OCI-LY7 (cell line): ENCODE results near the gene SGK1. TPM values are rescaled to one million over a fixed set of nuclear protein-coding genes. Genes with fewer than 3 reads are reported as not detected.

Experiments used
- BruUV-seq: library from RNA; stranded (reverse); fragments of 400-500 nt; replicated peaks from 2 replicates; lab custom pipeline; 2021; lab: Mats Ljungman, UMichigan
- CTCF ChIA-PET: fragments of 300-600 bp; sonication (Branson Sonifier 250); formaldehyde crosslinking; loops from one replicate; lab custom pipeline; 2022; ENCODE audit warnings: antibody characterized with exemption; ENCODE audit not compliant: unreplicated experiment; lab: Charles Lee
- POLR2A ChIA-PET: fragments of 300-600 bp; sonication (Branson Sonifier 250); formaldehyde crosslinking; loops from one replicate; lab custom pipeline; 2022; ENCODE audit warnings: antibody characterized with exemption; lab: Charles Lee
- DNase-seq: peaks from one replicate; pipeline ENCODE4 v3.0.0-alpha.2; 2015; ENCODE audit warnings: low spot score
- H2AFZ ChIP-seq: fragments of 200-600 bp; sonication (generic), shearing (Covaris generic); 2 replicates; pipeline ENCODE4 v1.6.1; 2014; ENCODE audit warnings: mild to moderate bottlenecking, antibody characterized with exemption, low read length, moderate library complexity
- H3K27ac ChIP-seq: fragments of 200-600 bp; sonication (generic); 2 replicates; pipeline ENCODE4 v1.5.1; 2014; ENCODE audit warnings: mixed run types, low read depth, mild to moderate bottlenecking, moderate library complexity, low read length, inconsistent platforms; ENCODE audit not compliant: poor library complexity, severe bottlenecking
- H3K36me3 ChIP-seq: fragments of 200-600 bp; sonication (generic); 2 replicates; pipeline ENCODE4 v1.6.1; 2014; ENCODE audit warnings: mild to moderate bottlenecking, antibody characterized with exemption, low read length, moderate library complexity, mixed read lengths; ENCODE audit not compliant: insufficient read depth
- H3K4me1 ChIP-seq: fragments of 200-600 bp; sonication (generic); 2 replicates; pipeline ENCODE4 v1.5.1; 2014; ENCODE audit warnings: mild to moderate bottlenecking, low read length; ENCODE audit not compliant: insufficient read depth, poor library complexity, severe bottlenecking
- H3K4me2 ChIP-seq: fragments of 200-600 bp; sonication (generic); 2 replicates; pipeline ENCODE4 v1.6.1; 2014; ENCODE audit warnings: mild to moderate bottlenecking, low read length
- H3K4me3 ChIP-seq: fragments of 200-600 bp; sonication (generic); 2 replicates; pipeline ENCODE4 v1.5.1; 2014; ENCODE audit warnings: mild to moderate bottlenecking, low read depth, low read length; ENCODE audit not compliant: poor library complexity, severe bottlenecking
- H3K79me2 ChIP-seq: fragments of 200-600 bp; sonication (generic); 2 replicates; pipeline ENCODE4 v1.6.1; 2016; ENCODE audit warnings: low read depth, mild to moderate bottlenecking, low read length, moderate library complexity, mixed read lengths; ENCODE audit not compliant: insufficient read depth
- H3K9me2 ChIP-seq: fragments of 200-600 bp; sonication (generic); 2 replicates; pipeline ENCODE4 v1.6.1; 2016; ENCODE audit warnings: mild to moderate bottlenecking, low read length, mixed read lengths; ENCODE audit not compliant: insufficient read depth
- H3K9me3 ChIP-seq: fragments of 200-600 bp; sonication (generic); 2 replicates; pipeline ENCODE4 v1.6.1; 2014; ENCODE audit warnings: mild to moderate bottlenecking, mixed run types, low read length, mixed read lengths
- H4K20me1 ChIP-seq: fragments of 200-600 bp; sonication (generic); 2 replicates; pipeline ENCODE4 v1.6.1; 2014; ENCODE audit warnings: mild to moderate bottlenecking, antibody characterized with exemption, low read length, moderate library complexity, mixed read lengths; ENCODE audit not compliant: insufficient read depth
- CTCF ChIP-seq: fragments of 200-600 bp; sonication (generic); conservative IDR thresholded peaks from 2 replicates; pipeline ENCODE4 v1.5.1; 2014; ENCODE audit warnings: mild to moderate bottlenecking, antibody characterized with exemption, low read length, moderate library complexity, mixed read lengths
- EZH2phosphoT487 ChIP-seq: fragments of 200-600 bp; sonication (generic); IDR thresholded peaks from 2 replicates; pipeline ENCODE4 v1.6.1; 2018; ENCODE audit warnings: low read depth, borderline replicate concordance, mild to moderate bottlenecking, mixed run types, antibody characterized with exemption, low read length, moderate library complexity, mixed read lengths
- intact Hi-C: fragments of 100-400 bp; cut with micrococcal nuclease; formaldehyde crosslinking; loops from one replicate; pipeline ENCODE4 v1.10.0; 2022; ENCODE audit not compliant: unreplicated experiment
- total RNA-seq, 2 experiments: library from RNA; depleted of rRNA in 1 of 2; stranded (reverse); fragments of >200 nt in 1 of 2; shearing (Covaris generic) in 1 of 2; gene quantifications; 2 replicates each; pipeline ENCODE4 v1.2.3, GENCODE V29; 2014 to 2022

Gene SGK1
- total RNA-seq, 2 experiments from 2014 or later, result 5.2 to 27.6 TPM

DNA sequence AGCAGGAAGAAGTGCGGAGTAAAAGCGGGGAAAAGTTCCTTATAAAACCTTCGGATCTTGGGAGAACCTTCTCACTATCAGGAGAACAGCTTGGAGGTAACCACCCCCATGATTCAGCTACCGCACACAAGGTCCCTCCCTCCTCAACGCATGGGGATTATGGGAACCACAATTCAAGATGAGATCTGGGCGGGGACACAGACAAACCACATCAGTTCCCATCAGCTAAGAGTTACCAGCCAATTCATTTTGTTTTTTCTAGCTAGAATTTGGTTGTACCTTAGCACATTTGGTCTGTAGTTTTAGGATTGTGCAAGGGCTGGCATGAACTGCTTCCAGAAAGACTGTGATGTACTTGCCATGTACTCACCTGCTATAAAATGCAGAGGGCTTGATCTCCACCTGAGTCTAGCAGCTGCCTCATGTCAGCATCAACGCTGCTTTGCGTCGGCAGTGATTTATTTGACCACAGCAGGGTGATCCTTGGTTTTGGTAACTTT lies 170.8 kb downstream of the SGK1 start:
- ChIA-PET CTCF (interaction anchor here (0.6 kb wide), 1 partner anchor 33 kb away, joined by 3 read pairs; no protein-coding TSS in a partner anchor), POLR2A (no interaction called here)
- Histone ChIP-seq H3K4me1 (no peaks in the 10 kb centered on the region), H3K4me3 (no peak overlapping the region), H3K9me2 (no peaks in the 10 kb centered on the region), H3K36me3 (no peaks in the 10 kb centered on the region), H3K9me3 (no peaks in the 10 kb centered on the region), H4K20me1 (no peaks in the 10 kb centered on the region), H2AFZ (no peak overlapping the region), H3K79me2 (no peaks in the 10 kb centered on the region), H3K27ac (no peak overlapping the region), H3K4me2 (no peak overlapping the region)
- TF ChIP-seq CTCF (no peak), EZH2phosphoT487 (no peak)
- DNase-seq, result no peak
- BruUV-seq, result no TSS peak
- intact Hi-C loops, result no loop called here

GRCh38 chr6:134146268-134147033 lies 171.5 kb downstream of the SGK1 start:
- no peaks in the 10 kb centered on the region for H3K9me2 ChIP-seq
- no peaks in the 10 kb centered on the region for H3K4me1 ChIP-seq
- POLR2A ChIA-PET, result interaction anchor here (1.3 kb wide), 1 partner anchor 10 kb away, joined by 3 read pairs; no protein-coding TSS in a partner anchor
- no peaks in the 10 kb centered on the region for H3K36me3 ChIP-seq
- TF ChIP-seq CTCF (no peak), EZH2phosphoT487 (no peak)
- H3K4me3 ChIP-seq, result no peak overlapping the region
- intact Hi-C loops, result no loop called here
- DNase-seq, result no peak
- H3K27ac ChIP-seq, result no peak overlapping the region
- BruUV-seq, result no TSS peak
- CTCF ChIA-PET, result interaction anchor here (0.6 kb wide), 1 partner anchor 32 kb away, joined by 3 read pairs; no protein-coding TSS in a partner anchor
- H2AFZ ChIP-seq, result no peak overlapping the region
- no peaks in the 10 kb centered on the region for H3K9me3 ChIP-seq
- H3K4me2 ChIP-seq, result no peak overlapping the region
- H4K20me1 ChIP-seq, result no peaks in the 10 kb centered on the region
- no peaks in the 10 kb centered on the region for H3K79me2 ChIP-seq

- TF ChIP-seq EZH2phosphoT487, result no peak
- no peak for TF ChIP-seq CTCF
- BruUV-seq, result no TSS peak
- CTCF ChIA-PET, result no interaction called here
- Histone ChIP-seq H3K79me2 (no peaks in the 10 kb centered on the region), H3K9me2 (no peaks in the 10 kb centered on the region), H3K27ac (no peak overlapping the region), H3K36me3 (no peaks in the 10 kb centered on the region), H4K20me1 (no peaks in the 10 kb centered on the region), H3K4me3 (no peak overlapping the region), H3K4me1 (no peaks in the 10 kb centered on the region), H3K9me3 (no peaks in the 10 kb centered on the region), H2AFZ (no peak overlapping the region), H3K4me2 (no peak overlapping the region)
- intact Hi-C loops, result no loop called here
- POLR2A ChIA-PET, result interaction anchor here (0.6 to 1.3 kb wide), 3 partner anchors 10 to 1531 kb away, joined by 3 to 4 read pairs (median 3); no protein-coding TSS in a partner anchor
- peak; percentile 25 for DNase-seq
These were observed 172.1 kb downstream of the SGK1 start for GRCh38 chr6:134145786-134146185.
